Activated CD4-positive, alpha-beta T cell treated with anti-CD3 and anti-CD28 coated beads, Interleukin-2, amount 50 U/mL, for 4 hours (primary cell): ENCODE data around the gene EGR2.

Experiments used
- DNase-seq, 2 experiments: peaks; one replicate each; pipeline ENCODE4 v3.0.0-alpha.2; 2020

The EGR2 gene

GRCh38 chr10:62817766-62818425 lies 1.7 kb upstream of the EGR2 start:
- DNase-seq = peak; percentile 58 to 59

- DNase-seq = peak; percentile 59 to 64
Observed at GRCh38 chr10:62817121-62817765, 1.1 kb upstream of the EGR2 start.

GRCh38 chr10:62816076-62816330 lies 163 bp downstream of the EGR2 start:
- no peak for DNase-seq

- peak; percentile 32 to 36 for DNase-seq
Observed at GRCh38 chr10:62815381-62816075, 638 bp downstream of the EGR2 start.

- peak; percentile 43 to 53 for DNase-seq
Observed at GRCh38 chr10:62814756-62815380, 1.3 kb downstream of the EGR2 start.

GRCh38 chr10:62813981-62814380 lies 2.2 kb downstream of the EGR2 start:
- peak; percentile 19 to 26 for DNase-seq

GRCh38 chr10:62813453-62813852 lies 2.7 kb downstream of the EGR2 start:
- peak in 1 of 2 experiments; percentile 19 for DNase-seq

GRCh38 chr10:62812672-62813439 lies 3.3 kb downstream of the EGR2 start:
- DNase-seq = peak in 1 of 2 experiments; percentile 19

GRCh38 chr10:62811159-62811875 lies 4.8 kb downstream of the EGR2 start:
- DNase-seq = peak; percentile 53 to 59

- DNase-seq = no peak
Observed at GRCh38 chr10:62810156-62810902, 5.8 kb downstream of the EGR2 start.

- no peak for DNase-seq
Observed at GRCh38 chr10:62806251-62806650, 9.9 kb downstream of the EGR2 start.

GRCh38 chr10:62805231-62806099 lies 10.7 kb downstream of the EGR2 start:
- no peak for DNase-seq

- peak; percentile 67 to 71 for DNase-seq
Observed at GRCh38 chr10:62804356-62805230, 11.6 kb downstream of the EGR2 start, which contains the start of gene ADO. Gene ADO (plus strand): TSS chr10:62804720. CDS start chr10:62805060, 340 bp downstream.

GRCh38 chr10:62803724-62804355 lies 12.3 kb downstream of the EGR2 start:
- DNase-seq = no peak

GRCh38 chr10:62801871-62802270 lies 14.3 kb downstream of the EGR2 start:
- no peak for DNase-seq

GRCh38 chr10:62796896-62797295 lies 19.3 kb downstream of the EGR2 start:
- no peak for DNase-seq

- no peak for DNase-seq
Observed at GRCh38 chr10:62795762-62796161, 20.4 kb downstream of the EGR2 start.

GRCh38 chr10:62795100-62795499 lies 21.1 kb downstream of the EGR2 start:
- DNase-seq = no peak

GRCh38 chr10:62794306-62794705 lies 21.9 kb downstream of the EGR2 start:
- DNase-seq = no peak
